Mucosa of rectum (tissue), 2 donors: ENCODE measurements around the gene NNAT.
"Not testable (repeated sequence)": the region's sequence is repeated elsewhere in the genome, so short reads cannot be mapped to it uniquely, and the experiment has no call there.

Source experiments
- H3K27ac ChIP-seq, 2 donors: one replicate each; pipeline ENCODE4 v1.7.0; 2013; ENCODE audit warnings: inconsistent platforms in 2 of 2, low read depth in 2 of 2, low read length in 2 of 2
- H3K27me3 ChIP-seq, 2 donors: one replicate each; pipeline ENCODE4 v1.7.0; 2013; ENCODE audit warnings: low read length in 2 of 2; ENCODE audit not compliant: control insufficient read depth in 2 of 2, insufficient read depth in 2 of 2
- H3K36me3 ChIP-seq, 2 donors: one replicate each; pipeline ENCODE4 v1.7.0; 2013; ENCODE audit warnings: low read length in 2 of 2; ENCODE audit not compliant: control insufficient read depth in 2 of 2, insufficient read depth in 2 of 2
- H3K4me1 ChIP-seq, 2 donors: one replicate each; pipeline ENCODE4 v1.7.0; 2013; ENCODE audit warnings: low read length in 2 of 2, mild to moderate bottlenecking in 1 of 2; ENCODE audit not compliant: control insufficient read depth in 2 of 2, insufficient read depth in 2 of 2
- H3K4me3 ChIP-seq, 2 donors: one replicate each; pipeline ENCODE4 v1.7.0; 2013; ENCODE audit warnings: low read length in 2 of 2
- H3K9ac ChIP-seq, 2 donors: one replicate each; pipeline ENCODE4 v1.7.0; 2013; ENCODE audit warnings: low read length in 2 of 2, low read depth in 1 of 2, mild to moderate bottlenecking in 1 of 2
- H3K9me3 ChIP-seq, 2 donors: one replicate each; pipeline ENCODE4 v1.7.0; 2013; ENCODE audit warnings: low read length in 2 of 2; ENCODE audit not compliant: control insufficient read depth in 2 of 2
- donor health status: healthy.
- donor health status: Normal muscosa, but diverticular disease.

Gene NNAT

DNA sequence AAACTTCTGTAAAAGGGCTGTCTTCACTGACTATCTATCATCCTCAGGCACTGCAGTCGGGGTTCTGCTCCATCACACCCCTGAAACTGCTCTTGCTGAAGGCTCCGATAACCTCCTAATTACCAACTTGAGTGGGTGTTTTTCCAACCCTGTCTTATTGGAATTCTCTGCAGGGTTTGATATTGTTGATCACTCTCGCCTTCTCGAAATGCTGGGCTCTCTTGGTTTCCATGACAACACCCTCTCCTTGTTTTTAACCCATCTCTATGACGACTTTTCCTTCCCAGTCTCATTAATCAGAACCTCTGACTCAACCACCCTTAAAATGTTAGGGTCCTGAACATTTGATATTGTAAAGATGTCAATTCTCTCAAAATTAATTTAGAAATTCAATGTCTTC, 39.4 kb upstream of the NNAT start:
- H3K9me3 ChIP-seq: no peaks in the 10 kb centered on the region
- no peak overlapping the region for H3K27ac ChIP-seq
- no peak overlapping the region for H3K4me3 ChIP-seq

DNA sequence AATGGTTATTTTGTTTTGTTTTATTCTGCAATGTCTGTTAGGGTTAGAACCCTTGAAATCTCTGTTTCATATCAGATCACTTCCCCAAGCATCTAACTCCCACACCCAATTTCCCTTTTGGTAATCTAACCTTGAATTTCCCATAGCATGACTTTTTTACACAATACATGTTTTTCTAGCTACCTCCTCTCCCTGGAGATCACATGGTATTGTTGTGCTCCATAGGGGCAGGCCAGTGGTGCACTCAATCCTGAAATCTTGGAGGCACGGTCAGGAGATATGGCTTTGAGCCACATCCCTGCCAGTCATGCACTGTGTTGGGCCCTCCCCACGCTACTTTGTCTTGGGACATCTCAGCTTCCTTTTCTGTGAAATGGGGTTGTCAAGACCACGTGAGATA, 36.7 kb upstream of the NNAT start:
- Histone ChIP-seq H3K9me3 (no peaks in the 10 kb centered on the region), H3K4me1 (no peaks in the 10 kb centered on the region), H3K27ac (no peak overlapping the region), H3K27me3 (peaks cover 0 to 2% of the 10 kb centered on the region in 2 donors), H3K4me3 (no peak overlapping the region), H3K9ac (no peak overlapping the region), H3K36me3 (no peaks in the 10 kb centered on the region)

More for the DNA sequence above, 39.4 kb upstream of the NNAT start:
- no peak overlapping the region for H3K9ac ChIP-seq
- H3K36me3 ChIP-seq: no peaks in the 10 kb centered on the region
- H3K4me1 ChIP-seq: no peaks in the 10 kb centered on the region
- H3K27me3 ChIP-seq: peaks cover 0 to 5% of the 10 kb centered on the region in 2 donors

- H3K9ac ChIP-seq, H3K4me3 ChIP-seq, H3K36me3 ChIP-seq, H3K27ac ChIP-seq, H3K4me1 ChIP-seq, H3K27me3 ChIP-seq, H3K9me3 ChIP-seq: not testable (repeated sequence)
Observed at GRCh38 chr20:37486209-37486608, 34.8 kb upstream of the NNAT start.

- Histone ChIP-seq H3K27me3 (no peaks in the 10 kb centered on the region), H3K4me3 (no peak overlapping the region), H3K4me1 (no peaks in the 10 kb centered on the region), H3K9ac (no peak overlapping the region), H3K36me3 (no peaks in the 10 kb centered on the region), H3K27ac (no peak overlapping the region), H3K9me3 (no peaks in the 10 kb centered on the region)
Observed at GRCh38 chr20:37490663-37491350, 30.2 kb upstream of the NNAT start.

DNA sequence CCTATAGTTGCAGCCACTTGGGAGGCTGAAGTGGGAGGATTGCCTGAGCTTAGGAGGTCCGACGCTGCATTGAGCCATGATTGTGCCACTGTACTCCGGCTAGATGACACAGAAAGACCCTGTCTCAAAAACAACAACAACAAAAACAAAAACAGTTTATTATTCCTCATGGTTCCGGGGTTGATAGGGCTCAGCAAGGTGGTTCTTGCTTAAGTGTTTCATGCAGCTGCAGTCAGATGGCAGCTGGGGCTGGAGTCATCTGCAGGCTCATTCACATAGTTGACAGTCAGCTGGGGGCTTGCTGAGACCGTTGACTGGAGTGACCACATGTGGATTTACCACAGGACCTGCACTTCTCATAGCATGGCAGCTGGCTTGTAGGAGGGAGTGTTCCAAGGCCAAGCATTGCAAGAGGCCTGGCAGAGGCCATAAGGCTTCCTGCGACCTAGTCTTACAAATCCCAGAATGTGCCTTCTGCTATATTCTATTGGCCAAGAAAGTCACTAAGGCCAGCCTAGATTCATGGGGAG, 28.9 kb upstream of the NNAT start:
- H3K9me3 ChIP-seq: no peaks in the 10 kb centered on the region
- H3K9ac ChIP-seq: no peak overlapping the region
- no peak overlapping the region for H3K27ac ChIP-seq
- no peaks in the 10 kb centered on the region for H3K36me3 ChIP-seq
- H3K27me3 ChIP-seq: no peaks in the 10 kb centered on the region
- H3K4me3 ChIP-seq: no peak overlapping the region
- no peaks in the 10 kb centered on the region for H3K4me1 ChIP-seq

DNA sequence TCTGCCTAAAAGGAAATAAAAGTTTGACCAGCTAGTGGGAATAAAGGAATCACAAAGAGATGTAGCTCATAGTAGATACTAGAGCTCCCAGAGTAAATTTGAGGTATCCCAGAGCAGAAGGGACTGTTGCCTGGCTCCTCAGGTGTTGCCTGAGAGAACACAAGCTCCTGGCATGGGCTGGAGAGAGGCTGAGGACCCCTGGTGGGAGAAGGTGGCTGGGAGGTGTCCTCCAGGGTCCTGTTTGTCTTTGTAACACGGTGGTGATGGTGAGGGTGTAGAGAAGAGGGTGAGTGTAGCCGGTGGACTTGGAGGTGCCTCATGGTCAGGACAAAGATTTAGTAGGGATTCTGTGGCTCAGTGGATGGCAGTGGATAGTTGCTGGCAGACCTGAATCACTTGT, 28.1 kb upstream of the NNAT start:
- Histone ChIP-seq H3K4me1 (no peaks in the 10 kb centered on the region), H3K27ac (no peak overlapping the region), H3K27me3 (no peaks in the 10 kb centered on the region), H3K9ac (no peak overlapping the region), H3K36me3 (no peaks in the 10 kb centered on the region), H3K9me3 (no peaks in the 10 kb centered on the region), H3K4me3 (no peak overlapping the region)

DNA sequence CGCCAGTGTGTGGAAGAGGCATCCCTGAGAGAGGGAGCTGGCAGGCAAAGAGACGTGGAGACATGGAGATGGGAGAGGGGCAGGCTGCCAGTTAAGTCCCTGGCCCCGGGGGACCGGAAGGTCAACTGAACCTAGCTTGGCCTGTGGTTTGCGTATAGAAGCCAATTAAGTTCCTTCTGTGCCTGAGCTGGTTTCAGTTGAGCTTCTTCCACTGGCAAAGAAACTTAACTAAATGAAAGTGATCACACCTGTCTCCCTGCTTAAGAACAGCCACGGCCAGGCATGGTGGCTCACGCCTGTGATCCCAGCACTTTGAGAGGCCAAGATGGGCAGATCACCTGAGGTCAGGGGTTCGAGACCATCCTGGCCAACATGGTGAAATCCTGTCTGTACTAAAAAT, 26.7 kb upstream of the NNAT start:
- Histone ChIP-seq H3K27me3 (no peaks in the 10 kb centered on the region), H3K9me3 (no peaks in the 10 kb centered on the region), H3K9ac (no peak overlapping the region), H3K4me3 (no peak overlapping the region), H3K27ac (no peak overlapping the region), H3K36me3 (no peaks in the 10 kb centered on the region), H3K4me1 (no peaks in the 10 kb centered on the region)

DNA sequence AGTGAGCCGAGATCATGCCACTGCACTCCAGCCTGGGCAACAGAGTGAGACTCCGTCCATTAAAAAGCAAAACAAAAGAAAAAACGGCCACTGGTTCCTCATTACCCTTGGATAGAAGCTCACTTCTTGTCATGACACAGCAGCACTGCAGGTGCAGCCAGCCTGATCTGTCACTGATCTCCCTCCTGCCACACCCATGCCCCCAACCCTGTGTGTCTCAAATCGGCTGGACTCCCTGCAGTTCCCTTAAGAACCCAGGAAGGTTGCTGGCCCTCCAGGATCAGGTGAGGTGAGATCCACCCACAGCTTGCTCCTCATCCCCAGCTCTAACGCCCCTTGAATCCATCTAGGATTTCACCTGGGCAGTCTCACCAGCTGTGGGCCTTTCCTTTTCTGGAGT, 26.3 kb upstream of the NNAT start:
- Histone ChIP-seq H3K27me3 (no peaks in the 10 kb centered on the region), H3K9me3 (no peaks in the 10 kb centered on the region), H3K27ac (no peak overlapping the region)

DNA sequence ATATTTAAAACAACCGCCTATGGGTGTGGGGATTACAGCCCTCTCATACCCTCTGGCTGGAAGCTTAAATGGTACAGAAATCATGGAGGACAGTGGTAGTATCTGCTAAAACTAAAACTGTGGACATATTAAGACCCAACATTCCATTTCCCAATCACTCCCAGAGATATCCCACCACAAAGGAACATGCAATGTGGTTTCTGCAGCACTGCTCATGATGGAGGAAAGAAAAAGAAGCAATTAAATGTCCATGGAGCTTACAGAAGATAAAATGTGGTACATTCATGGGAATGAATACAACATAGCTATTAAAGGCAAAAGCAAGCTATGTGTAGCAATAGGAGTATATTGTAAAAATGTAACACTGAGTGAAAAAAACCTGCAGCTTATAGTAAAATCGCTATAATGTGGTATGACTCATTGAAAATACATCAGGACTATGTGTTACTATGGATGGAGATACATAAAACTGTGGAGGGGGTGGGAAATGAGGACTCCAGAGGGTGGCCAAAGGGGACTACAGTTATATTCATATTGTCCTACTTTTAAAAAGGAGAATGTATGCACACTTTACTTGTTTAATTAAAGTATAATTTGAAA, 22.9 kb upstream of the NNAT start:
- no peaks in the 10 kb centered on the region for H3K36me3 ChIP-seq
- H3K27ac ChIP-seq: no peak overlapping the region
- H3K9ac ChIP-seq: no peak overlapping the region
- H3K27me3 ChIP-seq: no peaks in the 10 kb centered on the region
- no peaks in the 10 kb centered on the region for H3K9me3 ChIP-seq
- H3K4me3 ChIP-seq: no peak overlapping the region
- H3K4me1 ChIP-seq: no peaks in the 10 kb centered on the region

More for the DNA sequence above, 26.3 kb upstream of the NNAT start:
- H3K36me3 ChIP-seq: no peaks in the 10 kb centered on the region
- no peak overlapping the region for H3K4me3 ChIP-seq
- no peaks in the 10 kb centered on the region for H3K4me1 ChIP-seq
- H3K9ac ChIP-seq: no peak overlapping the region

GRCh38 chr20:37500311-37500710, 20.7 kb upstream of the NNAT start:
- H3K4me1 ChIP-seq: no peaks in the 10 kb centered on the region
- H3K27ac ChIP-seq: no peak overlapping the region
- H3K9ac ChIP-seq: no peak overlapping the region
- H3K36me3 ChIP-seq: no peaks in the 10 kb centered on the region
- H3K9me3 ChIP-seq: no peaks in the 10 kb centered on the region
- no peak overlapping the region for H3K4me3 ChIP-seq
- no peaks in the 10 kb centered on the region for H3K27me3 ChIP-seq
